ENCODE measurements around the gene MCIDAS.
A peak's percentile ranks its signal among the peaks of the same experiment; 100 is the strongest.

DNA sequence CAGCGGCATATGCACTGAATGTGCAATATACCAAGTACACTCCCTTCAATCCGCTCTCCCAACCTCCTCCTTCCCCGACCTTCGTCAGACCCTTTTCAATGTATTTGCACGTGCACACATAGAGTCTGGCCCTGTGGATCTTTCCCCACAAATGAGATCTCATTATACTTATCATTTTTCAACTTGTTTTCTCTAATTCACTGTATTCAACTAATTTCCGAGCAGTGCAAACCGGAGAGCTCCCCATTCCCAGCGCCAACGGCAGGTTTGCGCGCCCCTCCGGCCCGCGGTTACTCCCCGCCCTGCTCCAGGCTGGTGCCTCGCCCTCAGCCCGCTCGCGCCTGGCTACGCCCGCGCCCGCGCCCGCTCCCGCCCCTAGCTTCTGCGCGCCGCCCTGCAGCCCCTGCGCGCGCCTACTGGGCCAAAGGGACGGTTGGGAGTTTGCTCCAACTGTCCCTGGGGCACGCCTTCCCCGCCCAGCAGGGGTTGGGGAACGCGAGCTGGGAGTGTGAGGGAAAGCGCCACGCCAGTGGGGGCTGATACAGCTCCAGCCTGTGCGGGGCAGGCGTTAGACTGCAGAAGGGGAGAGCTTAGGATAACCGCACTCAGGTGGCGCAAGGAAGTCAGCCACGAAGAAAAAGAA lies 50.8 kb downstream of the MCIDAS start:
- TF ChIP-seq CTCF (IDR thresholded peaks at IDR 0.05 in 4 of 5, conservative IDR thresholded peaks at IDR 0.05 in 1 of 5) (peak in 4 of 5 experiments; percentile 19 to 52 (median 36)), POLR2A (IDR thresholded peaks at IDR 0.05) (no peak)
